ENCODE measurements around the gene HMGCR.

Gene HMGCR

GRCh38 chr5:75375414-75375813 is 38.4 kb downstream of the HMGCR start:
- no peak overlapping the region for H3K4me3 ChIP-seq (ENCODE audit: low read length)
- H3K4me1 ChIP-seq (ENCODE audit: control insufficient read depth, insufficient read depth, low read length): no peaks in the 10 kb centered on the region
- H3K27me3 ChIP-seq (ENCODE audit: control insufficient read depth, insufficient read depth, low read length): no peaks in the 10 kb centered on the region
- WGBS (ENCODE audit: insufficient coverage, insufficient read length): no CpG with 5 or more reads among the region's 4 CpGs
- DNase-seq (ENCODE audit: low read depth, low spot score): no peak
- no peaks in the 10 kb centered on the region for H3K9me3 ChIP-seq (ENCODE audit: control insufficient read depth, insufficient read depth, low read length)
- H3K36me3 ChIP-seq (ENCODE audit: control insufficient read depth, insufficient read depth, low read length): no peaks in the 10 kb centered on the region
- no peak overlapping the region for H3K27ac ChIP-seq (ENCODE audit: low read length)

GRCh38 chr5:75380099-75380498 is 43.1 kb downstream of the HMGCR start:
- H3K4me3 ChIP-seq (ENCODE audit: low read length): no peak overlapping the region
- no peak overlapping the region for H3K27ac ChIP-seq (ENCODE audit: low read length)
- DNase-seq (ENCODE audit: low read depth, low spot score): no peak
- no peaks in the 10 kb centered on the region for H3K4me1 ChIP-seq (ENCODE audit: control insufficient read depth, insufficient read depth, low read length)
- H3K27me3 ChIP-seq (ENCODE audit: control insufficient read depth, insufficient read depth, low read length): no peaks in the 10 kb centered on the region
- no CpG with 5 or more reads among the region's 1 CpG for WGBS (ENCODE audit: insufficient coverage, insufficient read length)
- no peaks in the 10 kb centered on the region; the same call in 1 of the 2 replicates for H3K36me3 ChIP-seq (ENCODE audit: control insufficient read depth, insufficient read depth, low read length)
- no peaks in the 10 kb centered on the region for H3K9me3 ChIP-seq (ENCODE audit: control insufficient read depth, insufficient read depth, low read length)

- H3K36me3 ChIP-seq (ENCODE audit: control insufficient read depth, insufficient read depth, low read length): no peaks in the 10 kb centered on the region; the same call in 1 of the 2 replicates
- H3K9me3 ChIP-seq (ENCODE audit: control insufficient read depth, insufficient read depth, low read length): no peaks in the 10 kb centered on the region
- WGBS (ENCODE audit: insufficient coverage, insufficient read length): no CpG with 5 or more reads among the region's 4 CpGs
- H3K27ac ChIP-seq (ENCODE audit: low read length): no peak overlapping the region
- no peaks in the 10 kb centered on the region for H3K4me1 ChIP-seq (ENCODE audit: control insufficient read depth, insufficient read depth, low read length)
- no peak overlapping the region for H3K4me3 ChIP-seq (ENCODE audit: low read length)
- no peak for DNase-seq (ENCODE audit: low read depth, low spot score)
- H3K27me3 ChIP-seq (ENCODE audit: control insufficient read depth, insufficient read depth, low read length): no peaks in the 10 kb centered on the region
Measured at GRCh38 chr5:75381456-75381855, 44.4 kb downstream of the HMGCR start.

GRCh38 chr5:75384218-75384617 is 47.2 kb downstream of the HMGCR start:
- no peaks in the 10 kb centered on the region for H3K27me3 ChIP-seq (ENCODE audit: control insufficient read depth, insufficient read depth, low read length)
- H3K4me1 ChIP-seq (ENCODE audit: control insufficient read depth, insufficient read depth, low read length): no peaks in the 10 kb centered on the region
- H3K36me3 ChIP-seq (ENCODE audit: control insufficient read depth, insufficient read depth, low read length): no peaks in the 10 kb centered on the region; the same call in 1 of the 2 replicates
- no peak for DNase-seq (ENCODE audit: low read depth, low spot score)
- no peaks in the 10 kb centered on the region for H3K9me3 ChIP-seq (ENCODE audit: control insufficient read depth, insufficient read depth, low read length)
- no peak overlapping the region for H3K4me3 ChIP-seq (ENCODE audit: low read length)
- no CpG with 5 or more reads among the region's 1 CpG for WGBS (ENCODE audit: insufficient coverage, insufficient read length)
- no peak overlapping the region for H3K27ac ChIP-seq (ENCODE audit: low read length)

GRCh38 chr5:75387806-75388205 is 50.8 kb downstream of the HMGCR start:
- WGBS (ENCODE audit: insufficient coverage, insufficient read length): no CpG with 5 or more reads among the region's 6 CpGs
- no peaks in the 10 kb centered on the region for H3K4me1 ChIP-seq (ENCODE audit: control insufficient read depth, insufficient read depth, low read length)
- H3K36me3 ChIP-seq (ENCODE audit: control insufficient read depth, insufficient read depth, low read length): no peaks in the 10 kb centered on the region; the same call in 1 of the 2 replicates
- H3K27ac ChIP-seq (ENCODE audit: low read length): no peak overlapping the region
- no peaks in the 10 kb centered on the region for H3K9me3 ChIP-seq (ENCODE audit: control insufficient read depth, insufficient read depth, low read length)
- H3K27me3 ChIP-seq (ENCODE audit: control insufficient read depth, insufficient read depth, low read length): no peaks in the 10 kb centered on the region
- DNase-seq (ENCODE audit: low read depth, low spot score): no peak
- no peak overlapping the region for H3K4me3 ChIP-seq (ENCODE audit: low read length)

- H3K4me3 ChIP-seq (ENCODE audit: low read length): no peak overlapping the region
- H3K27ac ChIP-seq (ENCODE audit: low read length): no peak overlapping the region
- no peaks in the 10 kb centered on the region; the same call in 1 of the 2 replicates for H3K36me3 ChIP-seq (ENCODE audit: control insufficient read depth, insufficient read depth, low read length)
- no CpG with 5 or more reads among the region's 2 CpGs for WGBS (ENCODE audit: insufficient coverage, insufficient read length)
- DNase-seq (ENCODE audit: low read depth, low spot score): no peak
- no peaks in the 10 kb centered on the region for H3K27me3 ChIP-seq (ENCODE audit: control insufficient read depth, insufficient read depth, low read length)
- H3K9me3 ChIP-seq (ENCODE audit: control insufficient read depth, insufficient read depth, low read length): no peaks in the 10 kb centered on the region
- H3K4me1 ChIP-seq (ENCODE audit: control insufficient read depth, insufficient read depth, low read length): no peaks in the 10 kb centered on the region
Measured at GRCh38 chr5:75389430-75389829, 52.4 kb downstream of the HMGCR start.

GRCh38 chr5:75395277-75395676 is 58.3 kb downstream of the HMGCR start:
- no peak overlapping the region for H3K27ac ChIP-seq (ENCODE audit: low read length)
- no CpG with 5 or more reads among the region's 3 CpGs for WGBS (ENCODE audit: insufficient coverage, insufficient read length)
- no peaks in the 10 kb centered on the region for H3K27me3 ChIP-seq (ENCODE audit: control insufficient read depth, insufficient read depth, low read length)
- H3K9me3 ChIP-seq (ENCODE audit: control insufficient read depth, insufficient read depth, low read length): no peaks in the 10 kb centered on the region
- no peak for DNase-seq (ENCODE audit: low read depth, low spot score)
- H3K36me3 ChIP-seq (ENCODE audit: control insufficient read depth, insufficient read depth, low read length): no peaks in the 10 kb centered on the region
- H3K4me3 ChIP-seq (ENCODE audit: low read length): no peak overlapping the region
- H3K4me1 ChIP-seq (ENCODE audit: control insufficient read depth, insufficient read depth, low read length): no peaks in the 10 kb centered on the region

GRCh38 chr5:75405296-75405695 is 68.3 kb downstream of the HMGCR start:
- no CpG with 5 or more reads among the region's 3 CpGs for WGBS (ENCODE audit: insufficient coverage, insufficient read length)
- H3K27ac ChIP-seq (ENCODE audit: low read length): no peak overlapping the region
- no peaks in the 10 kb centered on the region for H3K27me3 ChIP-seq (ENCODE audit: control insufficient read depth, insufficient read depth, low read length)
- no peak overlapping the region for H3K4me3 ChIP-seq (ENCODE audit: low read length)
- H3K9me3 ChIP-seq (ENCODE audit: control insufficient read depth, insufficient read depth, low read length): no peaks in the 10 kb centered on the region
- no peaks in the 10 kb centered on the region for H3K36me3 ChIP-seq (ENCODE audit: control insufficient read depth, insufficient read depth, low read length)
- DNase-seq (ENCODE audit: low read depth, low spot score): no peak
- no peaks in the 10 kb centered on the region for H3K4me1 ChIP-seq (ENCODE audit: control insufficient read depth, insufficient read depth, low read length)

All from iPS DF 6.9 (cell line).